Heart left ventricle (tissue), 16 donors: ENCODE data around the gene RTL10. TPM values are rescaled to one million over a fixed set of nuclear protein-coding genes. Genes with fewer than 3 reads are reported as not detected.

Source experiments
- ATAC-seq, 4 donors: fragments of 200-7000 bp; cut with Tn5 transposase; one replicate each; pipeline ENCODE4 v1.9.1; 2020 to 2022; ENCODE audit warnings: moderate library complexity in 4 of 4, mild to moderate bottlenecking in 3 of 4, moderate number of reproducible peaks in 1 of 4
- DNase-seq, 5 donors: peaks; one replicate each; pipeline ENCODE4 v3.0.0-alpha.2; 2020
- H3K27ac ChIP-seq, 12 donors: fragments of 200-600 bp; sonication (generic) in 4 of 12; one replicate each; pipeline versions ENCODE4 v1.5.0 to v1.8.0; 2016 to 2022; ENCODE audit warnings: mild to moderate bottlenecking in 2 of 12
- H3K27me3 ChIP-seq, 9 donors: fragments of 200-600 bp; sonication (generic) in 2 of 9; one replicate each; pipeline versions ENCODE4 v1.5.1 to v1.8.0; 2016 to 2022; ENCODE audit warnings: mild to moderate bottlenecking in 3 of 9
- H3K36me3 ChIP-seq, 9 donors: fragments of 200-600 bp; sonication (generic) in 2 of 9; one replicate each; pipeline versions ENCODE4 v1.5.0 to v1.8.0; 2018 to 2022; ENCODE audit warnings: mild to moderate bottlenecking in 2 of 9
- H3K4me1 ChIP-seq, 12 donors: fragments of 200-600 bp; sonication (generic) in 4 of 12; one replicate each; pipeline versions ENCODE4 v1.5.0 to v1.8.0; 2016 to 2022; ENCODE audit warnings: mild to moderate bottlenecking in 3 of 12
- H3K4me3 ChIP-seq, 12 donors: fragments of 200-600 bp; sonication (generic) in 4 of 12; one replicate each; pipeline versions ENCODE4 v1.5.0 to v1.8.0; 2017 to 2022; ENCODE audit warnings: mild to moderate bottlenecking in 9 of 12, moderate library complexity in 4 of 12
- H3K9me3 ChIP-seq, 12 donors: fragments of 200-600 bp; sonication (generic) in 4 of 12; one replicate each; pipeline versions ENCODE4 v1.5.0 to v1.8.0; 2016 to 2022; ENCODE audit warnings: mild to moderate bottlenecking in 1 of 12
- CTCF ChIP-seq, 12 donors: fragments of 200-600 bp; sonication (generic) in 4 of 12; IDR thresholded peaks; one replicate each; pipeline versions ENCODE4 v1.5.0 to v1.8.0; 2018 to 2022; ENCODE audit warnings: antibody characterized with exemption in 12 of 12, mild to moderate bottlenecking in 5 of 12
- POLR2A ChIP-seq, 2 donors: fragments of 450-650 bp; IDR thresholded peaks; one replicate each; pipeline ENCODE4 v1.6.1; 2017; ENCODE audit warnings: antibody characterized with exemption in 2 of 2, mild to moderate bottlenecking in 2 of 2, moderate library complexity in 2 of 2
- WGBS, 4 donors: extraction: QIAGEN DNeasy Blood & Tissue Kit in 2 of 4; methylation state at CpG; one replicate each; pipeline versions ENCODE4 v1.1.5 to v1.1.7; 2013 to 2018; 5-methylcytosine and 5-hydroxymethylcytosine counted together
- intact Hi-C, 10 donors: fragments of 100-400 bp; cut with DNase I; formaldehyde crosslinking; loops; one replicate each; pipeline versions ENCODE4 v1.11.1 to v1.14.2; 2022
- polyA plus RNA-seq, 2 donors: library from polyadenylated mRNA; stranded (reverse); fragments of 200-250 nt; gene quantifications; one replicate each; pipeline ENCODE4 v1.2.3, GENCODE V29; 2013
- total RNA-seq, 9 donors: library from RNA; depleted of rRNA in 2 of 9; stranded (reverse); fragments of >200 nt in 2 of 9; fragmentation: NEBNext Ultra II Directional in 3 of 9; extraction: Animal tissue kit (Norgen Biotek cat#: 25700) in 3 of 9; gene quantifications; one replicate each; pipeline versions ENCODE4 v1.1.0 to v1.2.4, GENCODE V29; 2016 to 2023
- donor health status: ischemic (EF 13 %, LVEDD 7.1; RV severe dilation, severe dysfunction).
- donor health status: healthy with polysubstance abuse.
- donor health status: DM: no; HTN: yes; CAD: no.
- donor health status: DM: no; HTN: no; CAD: no.
- donor health status: ischemic (EF 25% LVEDD 6.9; RV normal size, moderate dysfunction).
- donor health status: ischemic (EF 25% LVEDD 5.7; RV mildly dilated, moderate dysfunction).
- donor health status: healthy.
- donor health status: DM: yes; HTN: yes; CAD: no.
- donor health status: ischemic (EF 35%, LVEDD 5.7; RV mildly dilated, moderate dysfunction).
- donor health status: nonischemic (EF 11% LVEDD 7.7; RV severe dilation, severe dysfunction).
- donor health status: DM: yes; HTN: yes; CAD: no.
- donor health status: PGD.
- donor health status: ischemic (EF 29% LVEDD 5.4; RV normal size, mild dysfunction).
- donor health status: nonischemic (EF 23%, LVEDD 6.1; RV moderate dilation, normal function).

RTL10 gene
- total and polyA plus RNA-seq, 11 donors, result 4.6 to 11.6 (median 7.5) TPM

DNA sequence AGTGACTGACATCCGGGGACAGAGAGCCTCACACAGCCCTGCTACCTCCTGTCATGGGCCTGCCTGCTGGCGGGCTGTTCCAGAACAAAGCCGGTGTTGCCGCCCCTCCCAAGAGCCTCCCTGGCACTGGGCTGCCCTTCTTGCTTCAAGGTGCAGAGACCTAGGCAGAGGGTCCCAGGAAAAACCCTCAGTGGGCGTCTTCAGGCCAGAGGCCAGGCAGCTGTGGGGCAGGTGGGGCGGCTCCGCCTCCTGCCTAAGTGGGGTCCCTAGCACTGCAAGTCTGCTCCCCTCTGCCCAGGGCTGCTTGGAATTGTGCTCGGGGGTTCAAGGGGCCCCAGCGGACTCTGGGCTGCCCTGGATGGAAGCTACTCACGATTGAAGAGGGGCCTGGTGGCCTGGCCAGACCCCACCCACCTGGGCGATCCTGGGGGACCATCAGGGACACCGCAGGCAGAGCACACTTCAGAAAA lies 20.4 kb upstream of the RTL10 start:
- intact Hi-C loops, result no loop called here
- 77 to 87% (median 83%) methylated on average over 8 to 12 of the region's 12 CpGs for WGBS, 4 donors

DNA sequence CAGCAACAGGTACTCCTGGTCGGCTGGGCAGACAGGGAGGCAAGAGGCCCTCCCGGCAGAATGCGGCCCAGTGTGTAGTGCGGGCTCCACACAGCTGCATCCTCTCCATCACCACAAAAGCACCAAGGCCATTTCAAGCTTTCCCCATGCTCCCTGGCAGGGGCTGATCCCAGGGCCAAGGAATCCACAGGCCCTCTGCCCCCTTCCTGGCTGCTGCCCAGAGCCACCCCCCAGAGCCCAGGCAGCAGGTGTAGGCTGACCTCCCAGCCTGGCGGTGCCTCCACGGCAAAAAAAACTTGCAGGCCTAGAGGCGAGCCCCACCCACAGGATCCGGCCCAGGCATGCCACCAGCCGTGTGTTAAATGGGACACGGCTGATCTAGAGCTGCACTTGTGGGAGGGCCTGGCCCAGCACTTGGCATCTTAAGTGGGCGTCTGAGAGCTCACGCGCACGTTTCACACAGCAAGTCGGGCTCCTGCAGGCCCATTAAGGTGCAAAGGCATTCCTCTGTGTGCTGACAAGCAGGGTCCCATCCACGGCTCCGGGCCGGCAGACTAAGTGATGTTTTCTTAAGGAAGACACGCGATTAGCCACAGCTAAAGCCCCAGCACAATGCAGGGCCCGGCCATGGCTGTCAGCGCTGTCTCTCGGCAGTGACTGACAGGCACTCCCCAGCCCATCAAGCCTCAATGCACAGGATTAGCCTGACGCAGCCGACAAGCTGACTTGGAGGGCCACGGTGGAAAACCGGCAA lies 19.8 kb upstream of the RTL10 start:
- 41 to 51% (median 46%) methylated on average over 26 to 27 of the region's 27 CpGs; no CpG with 5 or more reads in 1 of the 4 donors for WGBS, 4 donors
- no peaks in the 10 kb centered on the region for H3K9me3 ChIP-seq
- peak; percentile 12 to 57 (median 46) for ATAC-seq
- H3K36me3 ChIP-seq, result peaks cover 0 to 16% (median 0%) of the 10 kb centered on the region in 9 donors
- H3K27ac ChIP-seq, result peak overlapping the region in 2 of 12 donors; percentile 22 to 25
- peaks cover 0 to 16% (median 7%) of the 10 kb centered on the region in 12 donors for H3K4me1 ChIP-seq
- DNase-seq, result peak in 4 of 5 donors; percentile 26 to 57 (median 40)
- no peak for TF ChIP-seq CTCF (IDR thresholded peaks at IDR 0.05)
- no peak for TF ChIP-seq POLR2A (IDR thresholded peaks at IDR 0.05)
- intact Hi-C loops, result no loop called here
- no peak overlapping the region for H3K4me3 ChIP-seq
- no peaks in the 10 kb centered on the region for H3K27me3 ChIP-seq

More for the DNA sequence above, 20.4 kb upstream of the RTL10 start:
- Histone ChIP-seq H3K4me1 (peaks cover 0 to 21% (median 7%) of the 10 kb centered on the region in 12 donors), H3K4me3 (no peak overlapping the region), H3K27ac (peak overlapping the region in 2 of 12 donors; percentile 22 to 25), H3K36me3 (peaks cover 0 to 21% (median 0%) of the 10 kb centered on the region in 9 donors), H3K27me3 (no peaks in the 10 kb centered on the region), H3K9me3 (no peaks in the 10 kb centered on the region)
- TF ChIP-seq CTCF (IDR thresholded peaks at IDR 0.05) (no peak), POLR2A (IDR thresholded peaks at IDR 0.05) (no peak)
- DNase-seq (peak in 3 of 5 donors; percentile 13 to 52 (median 17)), ATAC-seq (no peak)

GRCh38 chr22:19873960-19874306 lies 19.3 kb upstream of the RTL10 start:
- no peak for ATAC-seq
- Histone ChIP-seq H3K9me3 (no peaks in the 10 kb centered on the region), H3K27me3 (no peaks in the 10 kb centered on the region), H3K4me3 (no peak overlapping the region), H3K4me1 (peaks cover 0 to 16% (median 7%) of the 10 kb centered on the region in 12 donors), H3K27ac (peak overlapping the region in 1 of 12 donors; percentile 22), H3K36me3 (peaks cover 0 to 16% (median 0%) of the 10 kb centered on the region in 9 donors)
- WGBS, 4 donors, result 82 to 87% (median 85%) methylated on average over 4 to 7 of the region's 7 CpGs
- DNase-seq, result peak in 3 of 5 donors; percentile 13 to 49 (median 15)
- no peak for TF ChIP-seq POLR2A (IDR thresholded peaks at IDR 0.05)
- TF ChIP-seq CTCF (IDR thresholded peaks at IDR 0.05), result no peak
- intact Hi-C loops, result no loop called here

- ATAC-seq (no peak), DNase-seq (peak in 4 of 5 donors; percentile 9 to 56 (median 14))
- no peaks in the 10 kb centered on the region for H3K9me3 ChIP-seq
- peaks cover 0 to 12% (median 0%) of the 10 kb centered on the region in 9 donors for H3K36me3 ChIP-seq
- intact Hi-C loops, result no loop called here
- no peak overlapping the region for H3K4me3 ChIP-seq
- WGBS, 4 donors, result 89 to 92% (median 91%) methylated on average over 23 to 27 of the region's 27 CpGs
- H3K4me1 ChIP-seq, result peaks cover 0 to 16% (median 7%) of the 10 kb centered on the region in 12 donors
- H3K27me3 ChIP-seq, result no peaks in the 10 kb centered on the region
- no peak for TF ChIP-seq CTCF (IDR thresholded peaks at IDR 0.05)
- TF ChIP-seq POLR2A (IDR thresholded peaks at IDR 0.05), result no peak
- no peak overlapping the region for H3K27ac ChIP-seq
These were observed 18.7 kb upstream of the RTL10 start for GRCh38 chr22:19873138-19873959.
